Motor neuron (in vitro differentiated cells): ENCODE results near the gene SUN1. TPM values are rescaled to one million over a fixed set of nuclear protein-coding genes. Genes with fewer than 3 reads are reported as not detected.
A peak's percentile ranks its signal among the peaks of the same experiment; 100 is the strongest.

Experiments
- ATAC-seq, 8 experiments: fragments of 200-7000 bp; cut with Tn5 transposase; replicated peaks in 6 of 8; 2 replicates each; pipeline ENCODE4 v1.8.0; 2021; ENCODE audit warnings: mild to moderate bottlenecking in 8 of 8, moderate library complexity in 8 of 8
- H3K27ac ChIP-seq, 2 donors: fragments of 250-450 bp; sonication (Bioruptor Pico); 2 replicates each; pipeline ENCODE4 v1.9.0; 2021; ENCODE audit warnings: antibody characterized with exemption in 2 of 2, mild to moderate bottlenecking in 2 of 2, moderate library complexity in 1 of 2
- H3K4me1 ChIP-seq, 2 donors: fragments of 250-450 bp; sonication (Bioruptor Pico); replicated peaks in 1 of 2; 2 replicates each; pipeline ENCODE4 v1.6.1; 2021; ENCODE audit warnings: antibody characterized with exemption in 2 of 2, mild to moderate bottlenecking in 2 of 2, moderate library complexity in 1 of 2
- H3K4me3 ChIP-seq, 5 donors: fragments of 250-450 bp; sonication (Bioruptor Pico); 2 replicates each; pipeline ENCODE4 v1.9.0; 2021; ENCODE audit warnings: antibody characterized with exemption in 5 of 5, mild to moderate bottlenecking in 5 of 5, moderate library complexity in 4 of 5
- WGBS, 10 experiments: fragments of 450-650 bp; shearing (Covaris generic); methylation state at CpG; one replicate each; pipeline ENCODE4 v1.0.0; 2022; 5-methylcytosine and 5-hydroxymethylcytosine counted together
- in situ Hi-C, 9 experiments: fragments of 400-800 bp; cut with MboI; loops; one replicate each; pipeline ENCODE4 v1.15.0; 2021; ENCODE audit warnings: low sequenced_read_pairs in 9 of 9, low pct_unique_long_range_greater_than_20kb in 2 of 9; ENCODE audit not compliant: unreplicated experiment in 9 of 9
- total RNA-seq, 8 experiments: library from RNA; unstranded; fragments of 300-600 nt; gene quantifications; 2 replicates each; pipeline versions ENCODE4 v1.2.3 to v1.2.4, GENCODE V29; 2022

Gene SUN1
- total RNA-seq, 8 experiments from 2014 or later, result 30.8 to 102 (median 53.0) TPM

DNA sequence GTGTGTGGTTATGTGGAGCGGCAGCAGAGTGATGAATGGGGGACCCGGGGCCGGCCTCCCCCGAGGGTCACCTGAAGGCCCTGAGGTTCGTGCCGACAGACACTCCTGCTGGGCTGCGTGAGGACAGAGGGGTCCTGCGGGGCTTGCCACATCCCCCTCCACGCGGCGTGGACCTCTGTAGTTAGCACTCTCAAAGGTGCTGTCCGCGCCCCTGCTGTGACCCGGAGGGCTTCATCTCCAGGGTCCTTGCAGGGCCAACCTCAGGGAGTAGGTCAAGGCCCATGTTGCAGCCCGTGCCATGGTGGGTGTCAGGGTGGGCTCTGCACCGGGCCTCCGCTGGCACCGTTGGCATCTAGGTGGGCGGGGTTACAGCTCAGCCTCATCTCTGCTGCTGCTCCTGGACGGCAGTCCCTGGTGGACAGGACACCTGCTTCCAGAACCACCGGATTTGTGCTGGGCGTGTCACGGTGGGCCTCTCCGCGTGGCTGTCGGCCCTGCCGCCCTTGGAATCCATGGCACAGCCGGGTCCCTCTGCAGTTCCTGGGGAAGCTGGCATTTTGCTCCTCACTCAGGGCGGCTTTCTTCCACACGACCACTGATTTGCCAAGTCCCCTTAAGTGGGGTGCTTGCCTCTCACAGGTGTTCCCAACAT, 24.3 kb downstream of the SUN1 start:
- peaks cover 4% of the 10 kb centered on the region in 2 donors for H3K4me1 ChIP-seq
- no peak for ATAC-seq
- no peak overlapping the region for H3K4me3 ChIP-seq
- no peak overlapping the region for H3K27ac ChIP-seq
- in situ Hi-C loops, result no loop called here
- WGBS, 10 experiments, result 80 to 100% (median 95%) methylated on average over 1 to 9 of the region's 30 CpGs; no CpG with 5 or more reads in 4 of the 10 experiments

- in situ Hi-C loops, result no loop called here
- 67 to 100% (median 89%) methylated on average over 3 to 9 of the region's 9 CpGs; no CpG with 5 or more reads in 3 of the 10 experiments for WGBS, 10 experiments
- no peak for ATAC-seq
- Histone ChIP-seq H3K4me3 (no peak overlapping the region), H3K27ac (no peak overlapping the region), H3K4me1 (peaks cover 4% of the 10 kb centered on the region in 2 donors)
Measured at GRCh38 chr7:857661-858060, 25.4 kb downstream of the SUN1 start.

GRCh38 chr7:859359-860030, 27.2 kb downstream of the SUN1 start:
- Histone ChIP-seq H3K27ac (peak overlapping the region in 1 of 2 donors; percentile 12), H3K4me1 (peaks cover 4% of the 10 kb centered on the region in 2 donors), H3K4me3 (no peak overlapping the region)
- 35 to 100% (median 79%) methylated on average over 1 to 16 of the region's 16 CpGs for WGBS, 10 experiments
- ATAC-seq, result peak in 6 of 8 experiments; percentile 40 to 80 (median 67)
- in situ Hi-C loops, result no loop called here

GRCh38 chr7:860149-860548, 27.9 kb downstream of the SUN1 start:
- no peak overlapping the region for H3K4me3 ChIP-seq
- no peak for ATAC-seq
- H3K27ac ChIP-seq, result no peak overlapping the region
- H3K4me1 ChIP-seq, result peaks cover 4% of the 10 kb centered on the region in 2 donors
- WGBS, 10 experiments, result 60 to 100% (median 100%) methylated on average over 1 to 6 of the region's 21 CpGs; no CpG with 5 or more reads in 2 of the 10 experiments
- in situ Hi-C loops, result no loop called here

- Histone ChIP-seq H3K4me1 (peaks cover 4% of the 10 kb centered on the region in 2 donors), H3K27ac (no peak overlapping the region), H3K4me3 (no peak overlapping the region)
- WGBS, 10 experiments, result 83 to 100% (median 89%) methylated on average over 1 to 3 of the region's 9 CpGs; no CpG with 5 or more reads in 7 of the 10 experiments
- no peak for ATAC-seq
- in situ Hi-C loops, result no loop called here
Measured at GRCh38 chr7:861222-861621, 28.9 kb downstream of the SUN1 start.

GRCh38 chr7:862157-862556, 29.9 kb downstream of the SUN1 start:
- in situ Hi-C loops, result no loop called here
- Histone ChIP-seq H3K27ac (no peak overlapping the region), H3K4me3 (no peak overlapping the region), H3K4me1 (peaks cover 4% of the 10 kb centered on the region in 2 donors)
- ATAC-seq, result no peak
- WGBS, 10 experiments, result 33 to 100% (median 96%) methylated on average over 1 to 6 of the region's 6 CpGs; no CpG with 5 or more reads in 1 of the 10 experiments

DNA sequence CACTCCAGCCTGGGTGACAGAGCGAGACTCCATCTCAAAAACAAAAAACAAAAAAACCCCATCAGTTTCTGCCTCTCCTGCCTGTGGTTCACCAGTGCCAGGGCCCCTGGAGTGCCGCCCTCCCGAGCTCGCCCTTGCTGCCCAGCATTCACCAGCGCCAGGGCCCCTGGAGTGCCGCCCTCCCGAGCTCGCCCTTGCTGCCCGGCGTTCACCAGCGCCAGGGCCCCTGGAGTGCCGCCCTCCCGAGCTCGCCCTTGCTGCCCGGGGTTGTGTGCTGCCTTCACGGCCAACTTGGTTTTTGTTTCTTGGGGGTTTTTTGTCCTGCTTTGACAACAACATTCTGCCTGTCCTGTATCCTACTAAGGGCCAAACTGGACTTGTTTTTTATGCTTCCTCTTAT, 30.8 kb downstream of the SUN1 start:
- 85 to 100% (median 96%) methylated on average over 4 to 8 of the region's 16 CpGs; no CpG with 5 or more reads in 7 of the 10 experiments for WGBS, 10 experiments
- in situ Hi-C loops, result no loop called here
- ATAC-seq, result no peak
- no peak overlapping the region for H3K27ac ChIP-seq
- no peak overlapping the region for H3K4me3 ChIP-seq
- H3K4me1 ChIP-seq, result peaks cover 4% of the 10 kb centered on the region in 2 donors

GRCh38 chr7:865921-866320, 33.6 kb downstream of the SUN1 start:
- H3K27ac ChIP-seq, result no peak overlapping the region
- WGBS, 10 experiments, result 79 to 100% (median 100%) methylated on average over 1 to 12 of the region's 25 CpGs; no CpG with 5 or more reads in 4 of the 10 experiments
- ATAC-seq, result no peak
- in situ Hi-C loops, result no loop called here
- no peaks in the 10 kb centered on the region for H3K4me1 ChIP-seq
- no peak overlapping the region for H3K4me3 ChIP-seq

GRCh38 chr7:867001-867405, 34.7 kb downstream of the SUN1 start:
- ATAC-seq, result peak in 7 of 8 experiments; percentile 3 to 79 (median 25)
- H3K4me1 ChIP-seq, result no peaks in the 10 kb centered on the region
- WGBS, 10 experiments, result 0 to 100% (median 100%) methylated on average over 1 to 5 of the region's 18 CpGs; no CpG with 5 or more reads in 5 of the 10 experiments
- in situ Hi-C loops, result no loop called here
- H3K4me3 ChIP-seq, result no peak overlapping the region
- H3K27ac ChIP-seq, result no peak overlapping the region

- 0 to 96% (median 70%) methylated on average over 1 to 8 of the region's 22 CpGs; no CpG with 5 or more reads in 4 of the 10 experiments for WGBS, 10 experiments
- no peaks in the 10 kb centered on the region for H3K4me1 ChIP-seq
- peak; percentile 67 to 96 (median 88) for ATAC-seq
- no peak overlapping the region for H3K27ac ChIP-seq
- in situ Hi-C loops, result no loop called here
- no peak overlapping the region for H3K4me3 ChIP-seq
Measured at GRCh38 chr7:867406-868188, 35.3 kb downstream of the SUN1 start.

GRCh38 chr7:868189-868486, 35.9 kb downstream of the SUN1 start:
- Histone ChIP-seq H3K27ac (no peak overlapping the region), H3K4me3 (no peak overlapping the region), H3K4me1 (peaks cover 2 to 3% of the 10 kb centered on the region in 2 donors)
- no peak for ATAC-seq
- in situ Hi-C loops, result no loop called here
- WGBS, 10 experiments, result 20 to 92% methylated on average over 1 to 4 of the region's 17 CpGs; no CpG with 5 or more reads in 8 of the 10 experiments

- H3K27ac ChIP-seq, result no peak overlapping the region
- ATAC-seq, result no peak
- H3K4me1 ChIP-seq, result peaks cover 12 to 13% of the 10 kb centered on the region in 2 donors
- H3K4me3 ChIP-seq, result no peak overlapping the region
- in situ Hi-C loops, result no loop called here
- WGBS, 10 experiments, result 83 to 100% (median 96%) methylated on average over 1 to 13 of the region's 14 CpGs; no CpG with 5 or more reads in 2 of the 10 experiments
Measured at GRCh38 chr7:869348-869747, 37.1 kb downstream of the SUN1 start.
